ENCODE data around the gene MYPOP. TPM values are rescaled to one million over a fixed set of nuclear protein-coding genes. Genes with fewer than 3 reads are reported as not detected.

MYPOP gene
- polyA plus RNA-seq, 3 donors, result 0.08 to 5.9 (median 0.39) TPM

DNA sequence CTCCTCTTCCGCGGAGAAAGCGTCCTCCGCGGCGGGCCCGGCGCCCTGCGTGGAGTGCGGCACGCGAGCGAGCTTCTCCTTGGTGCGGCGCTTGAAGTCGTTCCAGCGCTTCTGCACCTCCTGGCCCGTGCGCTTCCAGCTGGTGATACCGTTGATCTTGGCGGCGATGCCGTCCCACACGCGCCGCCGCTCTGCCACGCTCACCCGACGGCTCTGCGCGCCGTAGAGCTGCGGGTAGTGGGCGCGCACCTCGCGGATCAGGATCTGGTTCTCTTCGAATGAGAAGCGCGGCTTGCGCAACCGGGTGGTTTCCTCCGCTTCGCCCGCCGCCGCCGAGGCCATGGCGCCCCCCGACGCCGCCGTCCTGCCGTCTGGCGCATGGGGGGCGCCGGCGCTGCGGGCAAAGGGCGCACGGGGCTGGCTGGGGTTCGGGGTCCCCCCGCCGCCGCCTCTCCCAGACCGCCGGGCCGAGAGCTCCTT, 941 bp downstream of the MYPOP start:
- peak overlapping the region in 2 of 7 donors; percentile 61 to 84 for H3K27ac Mint-ChIP-seq

DNA sequence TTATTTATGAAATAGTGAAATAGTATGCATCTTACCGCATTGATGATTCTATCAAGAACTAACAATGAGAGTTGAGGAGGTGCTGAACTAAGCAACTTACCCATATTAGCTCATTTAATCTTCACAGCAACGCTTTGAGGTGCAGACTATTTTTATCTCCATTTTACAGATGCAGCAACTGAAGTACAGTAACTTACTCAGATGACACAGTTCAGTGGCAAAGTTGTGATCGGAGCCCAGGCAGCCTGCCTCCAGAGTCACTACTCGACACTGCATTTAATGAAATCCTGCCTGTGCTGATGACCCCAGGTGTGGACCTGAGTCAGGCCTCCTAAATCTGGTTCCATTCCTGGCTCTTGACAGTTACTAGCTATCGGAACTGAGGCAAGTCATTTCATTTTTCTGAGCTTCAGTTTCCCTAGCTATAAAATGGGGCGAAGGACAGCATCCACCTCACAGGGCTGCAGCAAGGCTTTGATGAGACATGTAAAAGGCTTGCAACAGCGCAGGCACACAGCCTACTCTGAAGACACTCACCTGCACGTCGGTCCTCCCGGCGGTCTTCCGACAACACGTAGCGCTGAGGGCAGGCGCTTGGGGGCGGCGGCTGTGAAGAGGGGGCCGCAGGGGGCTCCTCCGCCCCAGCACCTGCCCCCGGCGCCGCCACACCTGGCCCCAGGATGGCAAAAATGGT, 1.5 kb downstream of the MYPOP start:
- Histone ChIP-seq H3K79me2 (ENCODE audit: insufficient read depth, low read length) (peaks cover 18% of the 10 kb centered on the region), H3K27me3 (ENCODE audit: control insufficient read depth in 2 of 2, insufficient read depth in 2 of 2, low read length in 2 of 2) (no peaks in the 10 kb centered on the region), H4K20me1 (ENCODE audit: insufficient read depth, low read length) (peaks cover 18% of the 10 kb centered on the region), H3K9me3 (replicated peaks in 1 of 2; ENCODE audit: control insufficient read depth in 1 of 2, insufficient read depth in 1 of 2, low read length in 2 of 2) (no peaks in the 10 kb centered on the region), H3K36me3 (replicated peaks in 1 of 2; ENCODE audit: control insufficient read depth in 1 of 2, insufficient read depth in 2 of 2, low read length in 2 of 2) (peaks cover 21 to 46% of the 10 kb centered on the region in 2 donors), H3K4me3 (replicated peaks in 1 of 3; ENCODE audit: low read depth in 2 of 3, low read length in 3 of 3) (peak overlapping the region; percentile 32 to 94 (median 93)), H3K4me1 (ENCODE audit: control insufficient read depth in 1 of 2, insufficient read depth in 2 of 2, low read length in 2 of 2) (peaks cover 27 to 39% of the 10 kb centered on the region in 2 donors), H2AFZ (ENCODE audit: insufficient read depth, low read depth, low read length, poor library complexity, severe bottlenecking) (peak overlapping the region; percentile 98), H3K9ac (ENCODE audit: insufficient read depth, low read length, poor library complexity, severe bottlenecking) (peak overlapping the region; percentile 69), H3K27ac (ENCODE audit: low read depth in 1 of 2, low read length in 2 of 2) (no peak overlapping the region), H3K4me2 (replicated peaks; ENCODE audit: extremely low read depth, low read length, poor library complexity, severe bottlenecking) (peak overlapping the region; percentile 97)
- Mint-ChIP-seq H3K27me3 (ENCODE audit: low read depth in 3 of 3) (peaks cover 4 to 19% (median 18%) of the 10 kb centered on the region in 3 donors), H3K36me3 (peaks cover 23 to 40% of the 10 kb centered on the region in 2 donors), H3K4me1 (peaks cover 28% of the 10 kb centered on the region), H3K4me3 (peak overlapping the region; percentile 30 to 71), H3K9me3 (peaks cover 0 to 3% (median 0%) of the 10 kb centered on the region in 7 donors), H3K27ac (peak overlapping the region in 1 of 7 donors; percentile 49)
- no peak for DNase-seq
- TF ChIP-seq, protein P1, sequence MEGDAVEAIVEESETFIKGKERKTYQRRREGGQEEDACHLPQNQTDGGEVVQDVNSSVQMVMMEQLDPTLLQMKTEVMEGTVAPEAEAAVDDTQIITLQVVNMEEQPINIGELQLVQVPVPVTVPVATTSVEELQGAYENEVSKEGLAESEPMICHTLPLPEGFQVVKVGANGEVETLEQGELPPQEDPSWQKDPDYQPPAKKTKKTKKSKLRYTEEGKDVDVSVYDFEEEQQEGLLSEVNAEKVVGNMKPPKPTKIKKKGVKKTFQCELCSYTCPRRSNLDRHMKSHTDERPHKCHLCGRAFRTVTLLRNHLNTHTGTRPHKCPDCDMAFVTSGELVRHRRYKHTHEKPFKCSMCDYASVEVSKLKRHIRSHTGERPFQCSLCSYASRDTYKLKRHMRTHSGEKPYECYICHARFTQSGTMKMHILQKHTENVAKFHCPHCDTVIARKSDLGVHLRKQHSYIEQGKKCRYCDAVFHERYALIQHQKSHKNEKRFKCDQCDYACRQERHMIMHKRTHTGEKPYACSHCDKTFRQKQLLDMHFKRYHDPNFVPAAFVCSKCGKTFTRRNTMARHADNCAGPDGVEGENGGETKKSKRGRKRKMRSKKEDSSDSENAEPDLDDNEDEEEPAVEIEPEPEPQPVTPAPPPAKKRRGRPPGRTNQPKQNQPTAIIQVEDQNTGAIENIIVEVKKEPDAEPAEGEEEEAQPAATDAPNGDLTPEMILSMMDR (IDR thresholded peaks at IDR 0.05), result no peak
- WGBS (ENCODE audit: insufficient coverage), result 87% methylated on average over 21 of the region's 22 CpGs
- intact Hi-C loops (cut with micrococcal nuclease), result loop anchor here in 1 of 2 donors (5.0 kb wide), 1 partner anchor 39 kb away; the partner anchor contains the start of genes FOXA3 and SYMPK

More for the DNA sequence above, 941 bp downstream of the MYPOP start:
- Mint-ChIP-seq H3K9me3 (peaks cover 0 to 3% (median 0%) of the 10 kb centered on the region in 7 donors), H3K4me1 (peaks cover 28% of the 10 kb centered on the region), H3K27me3 (ENCODE audit: low read depth in 3 of 3) (peaks cover 7 to 22% (median 20%) of the 10 kb centered on the region in 3 donors), H3K4me3 (peak overlapping the region; percentile 71 to 88), H3K36me3 (peaks cover 23 to 35% of the 10 kb centered on the region in 2 donors)
- Histone ChIP-seq H3K27ac (ENCODE audit: low read depth in 1 of 2, low read length in 2 of 2) (peak overlapping the region in 1 of 2 donors; percentile 79), H2AFZ (ENCODE audit: insufficient read depth, low read depth, low read length, poor library complexity, severe bottlenecking) (peak overlapping the region; percentile 98), H3K4me1 (ENCODE audit: control insufficient read depth in 1 of 2, insufficient read depth in 2 of 2, low read length in 2 of 2) (peaks cover 27 to 39% of the 10 kb centered on the region in 2 donors), H3K4me3 (replicated peaks in 1 of 3; ENCODE audit: low read depth in 2 of 3, low read length in 3 of 3) (peak overlapping the region; percentile 88 to 94 (median 93)), H3K9me3 (replicated peaks in 1 of 2; ENCODE audit: control insufficient read depth in 1 of 2, insufficient read depth in 1 of 2, low read length in 2 of 2) (no peaks in the 10 kb centered on the region), H3K9ac (ENCODE audit: insufficient read depth, low read length, poor library complexity, severe bottlenecking) (peak overlapping the region; percentile 69), H3K4me2 (replicated peaks; ENCODE audit: extremely low read depth, low read length, poor library complexity, severe bottlenecking) (peak overlapping the region; percentile 97), H3K27me3 (ENCODE audit: control insufficient read depth in 2 of 2, insufficient read depth in 2 of 2, low read length in 2 of 2) (no peaks in the 10 kb centered on the region), H3K36me3 (replicated peaks in 1 of 2; ENCODE audit: control insufficient read depth in 1 of 2, insufficient read depth in 2 of 2, low read length in 2 of 2) (peaks cover 21 to 40% of the 10 kb centered on the region in 2 donors), H3K79me2 (ENCODE audit: insufficient read depth, low read length) (peaks cover 18% of the 10 kb centered on the region), H4K20me1 (ENCODE audit: insufficient read depth, low read length) (peaks cover 14% of the 10 kb centered on the region)
- 16% methylated on average over 69 of the region's 69 CpGs for WGBS (ENCODE audit: insufficient coverage)
- intact Hi-C loops (cut with micrococcal nuclease), result loop anchor here in 1 of 2 donors (5.0 kb wide), 1 partner anchor 39 kb away; the partner anchor contains the start of genes FOXA3 and SYMPK
- TF ChIP-seq, protein P1 (IDR thresholded peaks at IDR 0.05), result no peak
- DNase-seq, result peak; percentile 57 to 82 (median 68)

All from CD14-positive monocyte (primary cell).